ENCODE measurements around the gene GTF2E1. TPM values are rescaled to one million over a fixed set of nuclear protein-coding genes. Genes with fewer than 3 reads are reported as not detected.

GTF2E1 gene
- total RNA-seq (2021) (22.2 and 23.3 TPM in 2 replicates), Bru-seq, nascent RNA (percentile 80 among the genes with signal in this experiment), BruChase-seq, experiment 1, labeled RNA remaining after a 2-hour chase (percentile 75 among the genes with signal in this experiment), BruChase-seq, experiment 2, labeled RNA remaining after a 6-hour chase (percentile 65 among the genes with signal in this experiment)
- long read RNA-seq, transcript GTF2E1-201 (5 exons, 3,012 nt), result major isoform, 15 of 21 reads
- long read RNA-seq, partial matches to known transcripts, result 2 of 21 reads
- long read RNA-seq, other reads (novel, unspliced or antisense), result 3 of 21 reads

- Histone ChIP-seq H3K36me3 (ENCODE audit: low read depth) (peaks cover 7% of the 10 kb centered on the region), H3F3A (ENCODE audit: insufficient read depth, low read depth) (no peaks in the 10 kb centered on the region; the same call in 1 of the 2 replicates), H2AFZ (peak within 1 kb of the TSS; percentile 99), H3K9me3 (ENCODE audit: insufficient read depth, low read depth) (peaks cover 7% of the 10 kb centered on the region), H3K4me3 (peak within 1 kb of the TSS; percentile 98), H3K4me2 (peak within 1 kb of the TSS; percentile 98), H3K27ac (peak within 1 kb of the TSS; percentile 90), H3K4me1 (replicated peaks; ENCODE audit: insufficient read depth) (peaks cover 14% of the 10 kb centered on the region), H3K79me2 (ENCODE audit: low read depth) (peaks cover 56% of the 10 kb centered on the region), H4K20me1 (ENCODE audit: insufficient read depth) (no peaks in the 10 kb centered on the region), H3K9me2 (ENCODE audit: insufficient read depth) (no peaks in the 10 kb centered on the region), H3K27me3 (ENCODE audit: insufficient read depth, low read depth) (no peaks in the 10 kb centered on the region)
- TF ChIP-seq CTCF (conservative IDR thresholded peaks at IDR 0.05) (no peak), EZH2 (IDR thresholded peaks at IDR 0.05; ENCODE audit: low read depth) (no peak)
- intact Hi-C loops (cut with micrococcal nuclease; ENCODE audit: unreplicated experiment), result loop anchor here (2.0 kb wide), 2 partner anchors 24 to 146 kb away; partner anchors contain the start of gene NDUFB4
- peak; percentile 97 to 99 for DNase-seq
- CTCF ChIA-PET, result no interaction called here
- no TSS peak for BruUV-seq (replicated peaks)
- POLR2A ChIA-PET (ENCODE audit: unreplicated experiment), result no interaction called here
These were observed at the start of gene GTF2E1, which contains the start of gene RABL3 for GRCh38 chr3:120742198-120742848. Gene GTF2E1, plus strand, starts transcription at chr3:120742744. Its CDS starts 7,809 bp downstream, at chr3:120750553. Gene RABL3, minus strand, starts transcription at chr3:120742516. Its CDS starts 9 bp downstream, at chr3:120742507.

DNA sequence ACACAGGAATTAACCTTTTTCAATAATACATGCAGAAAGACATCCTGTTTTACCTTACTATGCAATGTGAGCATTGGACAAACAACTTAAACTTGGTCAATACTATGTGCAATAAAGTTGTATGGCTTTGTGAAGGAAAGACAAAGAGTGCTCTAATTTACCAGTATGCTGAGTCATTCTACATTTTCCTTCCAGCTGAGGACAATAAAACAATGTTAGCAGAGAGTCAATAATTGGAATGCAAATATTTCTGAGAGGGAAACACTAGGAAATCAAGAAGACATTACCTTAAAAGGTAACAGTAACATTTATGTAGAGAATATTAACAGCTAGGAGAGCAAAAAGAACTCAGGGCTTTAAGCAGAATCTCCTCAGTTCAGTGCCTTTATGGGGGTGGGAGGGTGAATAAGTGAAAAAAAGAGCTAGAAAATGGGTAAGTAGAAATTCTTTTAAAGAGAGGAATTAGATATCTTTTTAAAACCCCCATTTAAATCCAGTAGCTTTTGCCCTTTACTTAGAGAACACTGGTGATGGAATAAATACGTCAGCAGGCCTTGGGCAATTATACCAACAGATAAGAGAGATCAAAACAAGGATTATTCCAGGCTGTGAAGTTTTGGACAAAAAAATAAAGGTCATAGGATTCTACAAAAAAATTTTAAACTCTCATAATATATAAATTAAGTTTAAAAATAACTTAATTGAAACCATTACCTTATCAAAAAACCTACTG, 48.9 kb upstream of the GTF2E1 start:
- Histone ChIP-seq H3K4me3 (no peak overlapping the region), H3K27ac (peak overlapping the region; percentile 66), H3K79me2 (ENCODE audit: low read depth) (no peaks in the 10 kb centered on the region), H2AFZ (no peak overlapping the region), H3K36me3 (ENCODE audit: low read depth) (no peaks in the 10 kb centered on the region), H3F3A (ENCODE audit: insufficient read depth, low read depth) (0 out of 2 replicates have a peak, but pooled peaks cover 3% of the 10 kb centered on the region), H3K9me2 (ENCODE audit: insufficient read depth) (no peaks in the 10 kb centered on the region), H4K20me1 (ENCODE audit: insufficient read depth) (no peaks in the 10 kb centered on the region), H3K4me2 (peak overlapping the region; percentile 8), H3K27me3 (ENCODE audit: insufficient read depth, low read depth) (no peaks in the 10 kb centered on the region), H3K4me1 (replicated peaks; ENCODE audit: insufficient read depth) (peaks cover 13% of the 10 kb centered on the region), H3K9me3 (ENCODE audit: insufficient read depth, low read depth) (no peaks in the 10 kb centered on the region)
- intact Hi-C loops (cut with micrococcal nuclease; ENCODE audit: unreplicated experiment), result no loop called here
- DNase-seq, result peak in 1 of 2 experiments; percentile 62
- CTCF ChIA-PET, result no interaction called here
- no TSS peak for BruUV-seq (replicated peaks)
- POLR2A ChIA-PET (ENCODE audit: unreplicated experiment), result interaction anchor here (0.7 kb wide), 1 partner anchor 26 kb away, joined by 3 read pairs; no protein-coding TSS in a partner anchor
- TF ChIP-seq EZH2 (IDR thresholded peaks at IDR 0.05; ENCODE audit: low read depth) (no peak), CTCF (conservative IDR thresholded peaks at IDR 0.05) (no peak)

DNA sequence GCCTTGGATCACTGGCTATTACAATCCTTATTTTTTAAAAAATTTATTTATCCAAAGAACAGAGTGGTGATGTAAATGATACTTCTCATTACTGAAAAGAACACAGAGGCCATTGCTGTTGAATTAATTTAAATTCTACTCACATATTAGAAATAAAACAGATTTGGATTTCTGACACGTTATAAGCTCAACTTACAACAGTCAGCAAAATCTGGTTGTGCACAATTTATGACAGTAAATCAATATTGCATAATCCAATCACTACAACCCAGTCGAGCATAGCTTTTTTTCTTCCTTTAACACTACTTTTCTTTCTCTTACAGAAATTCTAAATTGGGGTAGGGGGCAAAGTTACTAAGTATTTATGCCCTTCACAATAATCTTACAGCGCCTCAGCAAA, 43.2 kb upstream of the GTF2E1 start:
- Histone ChIP-seq H3K9me2 (ENCODE audit: insufficient read depth) (no peaks in the 10 kb centered on the region), H3K4me2 (no peak overlapping the region), H4K20me1 (ENCODE audit: insufficient read depth) (no peaks in the 10 kb centered on the region; the same call in 1 of the 2 replicates), H3K79me2 (ENCODE audit: low read depth) (no peaks in the 10 kb centered on the region), H3K9me3 (ENCODE audit: insufficient read depth, low read depth) (no peaks in the 10 kb centered on the region), H3K36me3 (ENCODE audit: low read depth) (no peaks in the 10 kb centered on the region), H3K27me3 (ENCODE audit: insufficient read depth, low read depth) (no peaks in the 10 kb centered on the region), H2AFZ (no peak overlapping the region), H3K27ac (no peak overlapping the region), H3K4me3 (no peak overlapping the region), H3F3A (ENCODE audit: insufficient read depth, low read depth) (no peaks in the 10 kb centered on the region), H3K4me1 (replicated peaks; ENCODE audit: insufficient read depth) (no peaks in the 10 kb centered on the region)
- BruUV-seq (replicated peaks), result no TSS peak
- ChIA-PET CTCF (no interaction called here), POLR2A (ENCODE audit: unreplicated experiment) (no interaction called here)
- DNase-seq, result no peak
- TF ChIP-seq CTCF (conservative IDR thresholded peaks at IDR 0.05) (no peak), EZH2 (IDR thresholded peaks at IDR 0.05; ENCODE audit: low read depth) (no peak)
- intact Hi-C loops (cut with micrococcal nuclease; ENCODE audit: unreplicated experiment), result no loop called here

All from PC-9 (cell line).